Left lung (tissue), 10 donors: ENCODE data around the gene SRPK3. TPM values are rescaled to one million over a fixed set of nuclear protein-coding genes. Genes with fewer than 3 reads are reported as not detected.

Experiments
- ATAC-seq: fragments of 200-7000 bp; cut with Tn5 transposase; one replicate; pipeline ENCODE4 v1.9.1; 2020; ENCODE audit warnings: moderate library complexity
- DNase-seq, 4 donors: peaks; one replicate each; pipeline ENCODE4 v3.0.0-alpha.2; 2013 to 2020
- H3K27ac ChIP-seq, 2 donors: fragments of 200-600 bp; sonication (generic) in 1 of 2; one replicate each; pipeline versions ENCODE4 v1.5.0 to v1.8.0; 2020 to 2021
- H3K27me3 ChIP-seq, 2 donors: fragments of 200-600 bp; sonication (generic) in 1 of 2; one replicate each; pipeline versions ENCODE4 v1.5.0 to v1.8.0; 2020 to 2021
- H3K36me3 ChIP-seq, 2 donors: fragments of 200-600 bp; sonication (generic) in 1 of 2; one replicate each; pipeline versions ENCODE4 v1.5.0 to v1.8.0; 2020 to 2021
- H3K4me1 ChIP-seq, 2 donors: fragments of 200-600 bp; one replicate each; pipeline ENCODE4 v1.8.0; 2021
- H3K4me3 ChIP-seq, 2 donors: fragments of 200-600 bp; sonication (generic) in 1 of 2; one replicate each; pipeline versions ENCODE4 v1.5.0 to v1.8.0; 2020 to 2021; ENCODE audit warnings: mild to moderate bottlenecking in 1 of 2
- H3K9me3 ChIP-seq, 2 donors: fragments of 200-600 bp; sonication (generic) in 1 of 2; one replicate each; pipeline versions ENCODE4 v1.5.0 to v1.8.0; 2020 to 2021
- CTCF ChIP-seq, 2 donors: fragments of 200-600 bp; sonication (generic) in 1 of 2; IDR thresholded peaks; one replicate each; pipeline versions ENCODE4 v1.5.0 to v1.8.0; 2021; ENCODE audit warnings: antibody characterized with exemption in 2 of 2
- intact Hi-C, 2 donors: fragments of 100-400 bp; cut with DNase I; formaldehyde crosslinking; loops; one replicate each; pipeline versions ENCODE4 v1.11.2 to v1.14.2; 2022
- polyA plus RNA-seq, 6 donors: library from polyadenylated mRNA; unstranded; fragments of 120-200 nt; gene quantifications; one replicate each; pipeline ENCODE4 v1.2.1, GENCODE V29; 2013; ENCODE audit not compliant: insufficient read length in 6 of 6
- total RNA-seq, 2 donors: library from RNA; stranded (reverse); fragmentation: NEBNext Ultra II Directional; extraction: Animal tissue kit (Norgen Biotek cat#: 25700); gene quantifications; one replicate each; pipeline ENCODE4 v1.2.1, GENCODE V29; 2021
- donor health status: DM: no; HTN: yes; CAD: no.
- donor health status: DM: no; HTN: no; CAD: no.

SRPK3 gene
- total and polyA plus RNA-seq, 8 donors, result 0.55 to 1.7 (median 0.88) TPM

GRCh38 chrX:153800177-153800722 is 19.4 kb downstream of the SRPK3 start:
- no peak overlapping the region for H3K4me3 ChIP-seq
- peaks cover 0 to 19% of the 10 kb centered on the region in 2 donors for H3K4me1 ChIP-seq
- no peaks in the 10 kb centered on the region for H3K9me3 ChIP-seq
- ATAC-seq, result no peak
- no peaks in the 10 kb centered on the region for H3K27me3 ChIP-seq
- TF ChIP-seq CTCF (IDR thresholded peaks at IDR 0.05), result no peak
- no peak for DNase-seq
- intact Hi-C loops, result no loop called here
- H3K36me3 ChIP-seq, result peaks cover 0 to 30% of the 10 kb centered on the region in 2 donors
- H3K27ac ChIP-seq, result no peak overlapping the region

- Histone ChIP-seq H3K27me3 (no peaks in the 10 kb centered on the region), H3K27ac (no peak overlapping the region), H3K4me3 (no peak overlapping the region), H3K9me3 (no peaks in the 10 kb centered on the region), H3K36me3 (peaks cover 0 to 30% of the 10 kb centered on the region in 2 donors), H3K4me1 (peaks cover 0 to 14% of the 10 kb centered on the region in 2 donors)
- intact Hi-C loops, result no loop called here
- no peak for ATAC-seq
- no peak for DNase-seq
- no peak for TF ChIP-seq CTCF (IDR thresholded peaks at IDR 0.05)
Measured at GRCh38 chrX:153800746-153801145, 19.9 kb downstream of the SRPK3 start.

- H3K4me3 ChIP-seq, result no peak overlapping the region
- H3K36me3 ChIP-seq, result peaks cover 0 to 29% of the 10 kb centered on the region in 2 donors
- no peaks in the 10 kb centered on the region for H3K9me3 ChIP-seq
- DNase-seq (no peak), ATAC-seq (no peak)
- H3K27me3 ChIP-seq, result no peaks in the 10 kb centered on the region
- peaks cover 0 to 5% of the 10 kb centered on the region in 2 donors for H3K4me1 ChIP-seq
- intact Hi-C loops, result no loop called here
- TF ChIP-seq CTCF (IDR thresholded peaks at IDR 0.05), result no peak
- H3K27ac ChIP-seq, result no peak overlapping the region
Measured at GRCh38 chrX:153801669-153802068, 20.8 kb downstream of the SRPK3 start.

GRCh38 chrX:153802513-153803045 is 21.7 kb downstream of the SRPK3 start:
- no peak for TF ChIP-seq CTCF (IDR thresholded peaks at IDR 0.05)

GRCh38 chrX:153803211-153804099 is 22.6 kb downstream of the SRPK3 start:
- Histone ChIP-seq H3K27ac (no peak overlapping the region), H3K4me1 (no peaks in the 10 kb centered on the region), H3K4me3 (no peak overlapping the region), H3K36me3 (peaks cover 0 to 11% of the 10 kb centered on the region in 2 donors), H3K27me3 (no peaks in the 10 kb centered on the region), H3K9me3 (no peaks in the 10 kb centered on the region)
- DNase-seq (no peak), ATAC-seq (no peak)
- intact Hi-C loops, result no loop called here
- TF ChIP-seq CTCF (IDR thresholded peaks at IDR 0.05), result no peak

More at GRCh38 chrX:153802513-153803045, 21.7 kb downstream of the SRPK3 start:
- H3K27ac ChIP-seq, result no peak overlapping the region
- H3K9me3 ChIP-seq, result no peaks in the 10 kb centered on the region
- H3K36me3 ChIP-seq, result peaks cover 0 to 20% of the 10 kb centered on the region in 2 donors
- no peaks in the 10 kb centered on the region for H3K4me1 ChIP-seq
- H3K27me3 ChIP-seq, result no peaks in the 10 kb centered on the region
- intact Hi-C loops, result no loop called here
- DNase-seq (no peak), ATAC-seq (no peak)
- no peak overlapping the region for H3K4me3 ChIP-seq
